Myocyte (in vitro differentiated cells): ENCODE results near the gene KCNK4. TPM values are rescaled to one million over a fixed set of nuclear protein-coding genes. Genes with fewer than 3 reads are reported as not detected.
A peak's percentile ranks its signal among the peaks of the same experiment; 100 is the strongest.

Experiments
- DNase-seq: peaks from one replicate; pipeline ENCODE4 v3.0.0-alpha.2; 2012; ENCODE audit warnings: low read depth
- polyA plus RNA-seq: library from polyadenylated mRNA; unstranded; fragments of >200 nt; gene quantifications from one replicate; pipeline ENCODE4 v1.2.1, GENCODE V29; 2012; ENCODE audit warnings: missing spikeins
- total RNA-seq: library from RNA; depleted of rRNA; stranded (reverse); fragments of >200 nt; gene quantifications from 2 replicates; pipeline ENCODE4 v1.2.3, GENCODE V29; 2014

KCNK4 gene
- total RNA-seq = not detected in 2 replicates
- polyA plus RNA-seq = 0.09 TPM

DNA sequence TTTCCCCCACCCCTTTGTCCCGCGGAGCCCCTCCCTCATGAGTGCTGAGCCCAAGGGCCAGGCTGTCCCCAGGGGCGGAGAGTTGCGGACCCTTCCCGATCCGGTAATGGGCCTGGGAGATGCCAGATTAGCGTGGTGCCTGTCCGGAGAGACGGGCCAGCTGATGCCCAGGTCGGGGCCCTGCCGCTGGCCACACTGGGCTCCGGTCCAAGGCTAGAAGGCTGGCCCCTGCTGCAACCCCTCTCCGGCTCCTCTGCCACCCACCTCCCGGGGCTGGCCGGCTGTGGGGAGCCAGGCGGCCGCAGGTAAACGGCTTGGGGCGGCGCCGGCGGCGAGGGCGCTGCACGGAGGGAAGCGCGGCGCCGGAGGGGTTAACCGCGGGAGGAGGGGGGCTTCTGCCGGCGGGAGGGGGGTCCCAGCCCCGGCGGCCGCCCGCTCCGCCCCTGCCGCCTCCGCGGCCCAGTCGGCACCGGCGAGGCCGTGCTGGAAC lies at the start of gene KCNK4:
KCNK4 (plus strand) TSS at position 41 of the 490 bp plus-strand sequence. CDS start 1,717 bp downstream, outside the sequence.
- DNase-seq = no peak

DNA sequence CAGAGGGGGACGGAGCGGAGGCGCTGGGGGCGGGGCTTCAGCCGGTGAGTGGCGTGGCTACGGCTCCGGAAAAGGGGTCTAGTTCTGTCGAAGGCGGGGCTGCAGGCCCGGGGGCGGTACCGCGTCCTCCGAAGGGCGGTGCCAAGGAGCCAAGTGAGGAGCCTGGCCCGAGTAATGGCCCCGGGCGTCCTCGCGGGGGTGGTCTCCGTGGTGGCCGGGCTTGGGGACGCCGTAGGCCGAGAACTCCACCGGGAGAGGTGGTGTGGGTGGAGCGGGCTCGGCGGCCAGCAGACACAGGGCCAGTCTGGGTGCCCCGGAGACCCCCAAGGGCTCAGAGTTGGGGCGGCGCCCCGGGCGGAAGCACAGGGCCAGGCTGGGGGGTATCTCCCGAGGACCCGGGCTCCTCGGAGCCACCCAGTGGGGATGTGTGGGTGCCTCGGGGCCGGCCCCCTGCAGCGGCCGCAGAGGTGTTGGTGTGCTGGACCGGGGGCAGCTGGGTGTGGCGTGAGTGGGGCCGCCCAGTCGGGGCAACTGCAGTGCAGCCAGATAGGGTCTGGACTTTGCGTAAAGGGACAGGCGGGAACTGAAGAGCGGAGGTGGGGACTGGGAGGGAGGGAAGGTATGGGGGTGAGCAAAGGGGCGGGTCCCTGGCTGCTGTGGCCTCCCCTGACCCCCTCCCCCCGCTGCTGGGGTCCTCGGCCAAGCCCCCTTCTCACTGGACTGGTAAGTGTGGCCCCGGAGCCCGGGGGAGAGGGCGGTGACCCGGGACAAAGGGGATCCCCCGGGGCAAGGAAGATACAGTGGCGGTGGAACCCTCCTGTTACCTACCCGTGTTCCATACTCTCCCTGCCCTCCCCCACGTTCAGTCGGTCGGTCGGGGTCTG lies 49.4 kb upstream of the KCNK4 start:
- DNase-seq = peak; percentile 58

DNA sequence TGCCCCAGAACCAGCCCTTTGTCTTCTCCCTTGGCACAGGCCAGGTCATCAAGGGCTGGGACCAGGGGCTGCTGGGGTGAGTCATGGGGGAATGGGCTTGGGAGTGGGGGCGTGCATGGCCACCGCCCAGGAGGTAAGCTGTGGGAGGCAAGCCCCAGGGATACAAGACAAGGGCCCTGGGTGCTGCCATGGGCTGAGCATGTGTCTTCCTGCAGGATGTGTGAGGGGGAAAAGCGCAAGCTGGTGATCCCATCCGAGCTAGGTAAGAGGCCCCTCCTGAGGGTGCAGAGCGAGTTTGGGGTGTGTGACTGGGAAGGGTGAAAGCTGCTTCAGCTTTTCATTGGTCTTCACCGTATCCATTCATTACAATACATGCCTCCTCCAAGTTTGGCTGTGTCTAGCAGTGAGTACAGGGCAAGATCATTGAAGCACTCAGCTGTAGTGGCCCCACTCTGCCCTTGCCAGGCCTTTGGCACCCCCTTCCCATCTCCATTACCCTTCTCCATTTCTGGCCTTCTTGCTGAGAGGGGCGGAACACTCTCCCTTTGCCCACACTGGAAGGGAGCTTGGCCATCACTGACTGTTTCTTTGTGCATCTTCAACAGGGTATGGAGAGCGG lies 47.8 kb upstream of the KCNK4 start:
- no peak for DNase-seq

DNA sequence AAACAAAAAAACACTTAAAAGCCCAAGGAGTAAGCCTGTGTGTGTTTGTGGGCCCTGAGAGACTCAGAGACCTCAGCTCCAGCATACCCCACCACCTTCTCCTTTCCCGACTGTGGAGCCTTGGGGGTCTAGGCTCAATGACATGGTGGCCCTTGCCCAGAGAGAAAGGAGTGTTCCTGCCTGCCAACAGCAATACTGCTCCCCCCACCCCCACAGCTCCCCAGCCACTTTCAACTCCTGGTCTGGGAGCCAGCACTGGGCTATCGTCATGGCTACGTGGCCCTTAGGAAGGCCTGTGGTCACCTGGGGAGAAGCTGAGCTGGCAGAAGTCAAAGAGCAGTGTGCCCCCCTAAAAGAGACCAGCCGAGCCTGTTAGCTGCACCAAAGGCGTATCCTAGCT lies 47.0 kb upstream of the KCNK4 start:
- DNase-seq = peak; percentile 53

DNA sequence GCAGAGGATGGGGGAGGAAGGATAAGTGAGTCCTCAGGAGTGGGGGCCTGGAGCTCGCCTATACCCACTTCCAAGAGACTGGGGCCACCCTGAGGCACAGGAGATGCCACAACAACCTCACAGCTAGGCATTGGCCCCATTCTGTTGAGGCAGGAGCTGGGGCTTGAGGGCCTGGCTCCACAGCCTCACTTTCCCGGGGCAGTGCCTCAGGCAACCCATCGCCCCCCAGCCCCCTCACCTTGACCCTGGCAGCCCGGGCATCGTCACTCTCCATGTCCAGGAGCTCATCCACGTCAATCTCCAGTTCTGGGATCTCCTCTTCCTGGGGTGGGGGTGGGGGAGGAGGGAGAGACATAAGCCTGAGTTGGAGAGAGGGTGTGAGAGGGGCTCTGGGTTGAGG lies 46.1 kb upstream of the KCNK4 start:
- peak; percentile 34 for DNase-seq

DNA sequence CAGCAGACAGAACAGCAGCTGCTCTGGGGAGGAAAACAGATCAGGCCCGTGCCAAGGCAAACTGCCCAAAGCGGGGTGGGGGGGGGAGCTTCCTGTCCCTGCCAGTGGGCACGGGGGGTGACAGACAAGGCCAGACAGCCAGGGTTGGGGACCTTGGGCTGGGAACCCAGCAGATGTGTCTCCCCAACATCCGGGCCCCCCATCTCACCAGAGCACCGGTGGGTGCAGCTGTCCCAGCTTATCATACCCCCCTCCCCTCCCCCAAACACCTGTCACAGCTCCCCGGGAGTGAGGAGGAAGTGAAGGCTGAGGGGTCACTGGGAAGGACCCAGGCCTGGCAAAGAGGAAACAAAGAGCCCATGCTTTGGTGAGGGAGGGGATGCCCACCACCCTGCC lies 45.7 kb upstream of the KCNK4 start:
- DNase-seq = peak; percentile 97

DNA sequence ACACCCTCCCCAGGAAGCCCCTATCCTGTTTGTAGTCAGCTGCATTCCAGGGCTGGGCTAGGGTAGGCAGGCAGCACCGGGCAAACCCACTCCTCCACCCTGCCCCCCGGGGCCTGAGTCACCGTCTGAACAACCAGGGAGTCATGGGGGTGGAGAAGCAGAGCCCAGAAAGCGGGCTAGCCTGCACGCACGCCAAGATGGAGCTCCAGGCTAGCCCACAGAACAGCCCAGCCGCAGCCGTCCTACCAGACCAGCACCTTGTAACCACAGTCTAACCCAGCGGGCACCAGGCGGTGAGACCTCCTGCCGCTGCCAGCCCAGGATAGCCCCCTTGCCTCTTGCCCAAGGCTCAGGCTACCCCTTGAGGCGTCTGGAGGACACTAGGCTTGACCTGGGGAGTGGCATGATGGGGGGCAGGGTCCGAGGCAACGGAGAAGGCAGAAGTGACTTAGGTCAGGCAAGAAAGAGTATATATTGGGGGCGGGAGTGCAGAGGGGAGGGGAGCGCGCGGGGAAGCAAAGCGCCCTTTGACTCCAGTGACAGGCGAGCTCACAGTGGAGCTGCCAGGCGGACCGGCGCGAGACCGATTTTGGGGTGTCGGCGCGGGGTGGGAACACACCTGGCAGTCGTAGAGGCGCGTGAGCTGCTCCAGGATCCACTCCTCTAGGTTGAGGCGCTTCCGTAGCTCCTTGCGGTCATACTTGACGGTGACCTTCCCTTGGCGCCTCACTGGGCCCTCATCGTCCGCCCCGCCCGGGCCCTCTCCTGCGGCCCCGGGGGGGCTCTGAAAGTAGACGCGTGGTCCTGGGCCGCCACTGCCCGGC lies 45.1 kb upstream of the KCNK4 start:
- DNase-seq = peak; percentile 99

DNA sequence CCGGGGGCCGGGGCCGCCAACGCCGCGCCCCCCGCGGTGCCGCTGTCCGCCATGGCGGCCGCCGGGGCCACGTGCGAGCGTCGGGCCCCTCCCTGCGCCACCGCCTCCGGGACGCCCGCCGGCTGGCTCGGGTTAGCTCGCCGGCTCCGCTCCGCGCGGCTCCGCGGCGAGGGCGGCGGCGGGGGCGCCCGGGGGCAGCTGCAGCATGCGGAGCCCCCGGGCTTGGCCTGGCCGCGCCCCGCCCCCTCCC lies 44.6 kb upstream of the KCNK4 start:
- peak; percentile 41 for DNase-seq

DNA sequence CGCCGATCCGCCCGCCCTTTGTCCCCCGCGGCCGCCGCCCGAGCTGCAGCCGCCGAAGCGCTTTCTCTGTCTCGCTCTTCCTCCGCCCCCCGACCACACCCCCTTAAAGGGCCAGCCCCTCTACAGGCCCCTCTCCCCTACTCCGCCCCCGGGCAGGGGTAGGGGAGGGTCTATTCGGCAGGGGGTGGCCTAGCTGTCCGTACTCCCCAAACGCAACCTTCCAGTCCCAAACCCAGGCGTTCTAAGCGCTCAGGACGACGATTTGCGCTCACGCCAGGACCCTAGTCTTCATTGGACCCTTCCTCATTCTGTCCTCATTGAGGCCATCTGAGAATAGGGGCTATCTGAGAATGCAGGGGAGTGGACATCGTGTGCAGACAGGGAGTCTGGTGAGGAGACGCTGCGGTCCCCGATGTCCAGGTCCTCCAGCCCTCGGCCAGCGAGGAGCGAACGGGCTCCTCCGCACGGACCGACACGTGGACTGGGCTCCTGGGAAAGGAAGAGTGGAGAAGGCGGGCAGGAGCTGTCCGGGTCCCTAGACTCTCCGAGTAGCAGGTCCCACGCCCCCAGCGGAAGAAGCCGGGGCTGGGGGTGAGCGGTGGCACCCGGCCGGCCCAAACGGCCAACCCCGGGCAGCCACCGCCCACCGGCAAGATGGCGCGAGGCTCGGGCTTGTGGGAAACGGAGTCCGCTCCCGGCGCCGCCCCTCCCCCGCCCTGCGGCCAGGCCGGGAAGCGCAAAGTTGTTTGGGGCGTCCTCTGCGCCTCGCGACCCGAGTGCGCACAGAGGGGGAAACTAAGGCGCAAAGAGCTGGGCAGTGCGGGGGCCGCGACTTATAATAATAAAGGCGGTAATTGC lies 44.0 kb upstream of the KCNK4 start, which contains the start of gene PPP1R14B:
PPP1R14B (minus strand) TSS at position 73 of the 858 bp plus-strand sequence. CDS start 270 bp downstream, outside the sequence.
- DNase-seq = peak; percentile 93

DNA sequence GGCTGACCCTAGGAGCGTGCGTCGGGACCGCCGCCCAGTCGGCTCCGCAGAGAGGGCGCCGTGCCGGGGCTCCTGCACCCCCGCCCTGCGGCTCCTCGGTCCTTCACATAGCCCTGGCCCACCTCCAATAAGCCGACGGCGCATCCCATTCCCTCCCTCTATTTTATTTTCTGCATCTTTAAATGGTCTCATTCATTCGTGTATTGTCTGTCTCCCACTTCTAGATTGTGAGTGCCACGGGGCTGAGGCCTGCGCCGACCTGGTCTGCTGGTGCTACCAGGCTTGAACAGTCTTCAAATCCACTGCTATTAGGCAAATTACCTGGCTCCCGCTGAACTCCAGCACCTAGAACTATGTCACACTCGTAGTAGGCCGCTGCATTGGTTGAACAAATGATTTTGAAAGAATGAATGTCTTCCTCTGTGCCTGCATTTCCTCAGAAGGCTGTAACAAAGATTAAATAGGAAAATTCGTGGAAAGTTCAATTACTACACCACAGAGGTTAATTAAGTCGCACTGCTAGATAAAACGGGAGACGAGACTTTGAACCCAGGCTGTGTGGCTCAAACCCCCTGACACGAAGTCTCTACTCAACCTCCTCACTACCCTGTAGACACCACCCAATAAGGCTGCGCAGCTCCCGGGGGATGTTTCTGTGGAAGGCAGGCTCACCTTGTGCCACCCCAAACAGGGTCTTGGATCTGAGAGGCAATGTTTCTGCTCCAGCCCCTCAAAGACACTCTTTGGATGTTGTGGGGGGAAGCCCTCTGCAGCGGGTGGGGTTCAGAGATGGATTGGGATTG lies 43.2 kb upstream of the KCNK4 start:
- DNase-seq = no peak

DNA sequence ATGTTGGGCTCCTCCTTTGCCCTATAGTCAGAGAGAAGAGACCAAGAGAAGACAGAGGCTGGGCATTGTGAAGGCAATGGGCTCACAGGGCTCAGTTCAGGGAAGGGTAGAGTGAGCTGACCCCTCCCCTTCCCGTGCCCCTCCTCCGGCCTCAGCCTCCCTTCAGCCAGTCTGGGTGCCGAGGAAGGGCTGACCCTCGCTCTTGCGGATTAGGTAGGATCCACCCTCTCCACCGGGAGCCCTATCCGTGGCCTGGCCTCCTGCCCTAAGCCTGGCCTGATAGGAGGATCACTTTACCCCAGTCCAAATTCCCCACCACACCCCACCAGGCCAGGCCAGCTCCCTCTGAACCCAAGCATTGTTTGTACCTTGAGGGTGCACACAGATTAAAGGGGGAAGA lies 42.5 kb upstream of the KCNK4 start:
- no peak for DNase-seq

DNA sequence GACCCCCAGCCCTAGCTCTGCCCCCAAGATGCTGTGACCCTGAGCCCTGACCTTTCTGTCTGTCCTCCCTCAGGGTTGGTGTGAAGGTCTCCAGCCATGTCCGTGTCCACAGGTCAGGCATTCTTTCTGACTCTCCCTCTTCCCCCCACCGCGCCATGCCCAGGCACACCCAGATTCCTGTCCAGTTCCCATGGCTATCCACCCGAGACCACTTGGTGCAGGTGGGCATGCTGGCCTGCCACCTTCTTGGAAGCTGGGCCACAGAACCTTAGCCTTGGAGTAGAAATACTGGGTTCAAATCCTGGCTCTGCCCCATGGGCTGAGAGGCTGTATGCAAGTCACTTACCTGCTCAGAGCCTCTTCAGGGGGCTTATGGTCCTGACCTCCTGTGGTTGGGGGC lies 42.1 kb upstream of the KCNK4 start:
- DNase-seq = no peak

DNA sequence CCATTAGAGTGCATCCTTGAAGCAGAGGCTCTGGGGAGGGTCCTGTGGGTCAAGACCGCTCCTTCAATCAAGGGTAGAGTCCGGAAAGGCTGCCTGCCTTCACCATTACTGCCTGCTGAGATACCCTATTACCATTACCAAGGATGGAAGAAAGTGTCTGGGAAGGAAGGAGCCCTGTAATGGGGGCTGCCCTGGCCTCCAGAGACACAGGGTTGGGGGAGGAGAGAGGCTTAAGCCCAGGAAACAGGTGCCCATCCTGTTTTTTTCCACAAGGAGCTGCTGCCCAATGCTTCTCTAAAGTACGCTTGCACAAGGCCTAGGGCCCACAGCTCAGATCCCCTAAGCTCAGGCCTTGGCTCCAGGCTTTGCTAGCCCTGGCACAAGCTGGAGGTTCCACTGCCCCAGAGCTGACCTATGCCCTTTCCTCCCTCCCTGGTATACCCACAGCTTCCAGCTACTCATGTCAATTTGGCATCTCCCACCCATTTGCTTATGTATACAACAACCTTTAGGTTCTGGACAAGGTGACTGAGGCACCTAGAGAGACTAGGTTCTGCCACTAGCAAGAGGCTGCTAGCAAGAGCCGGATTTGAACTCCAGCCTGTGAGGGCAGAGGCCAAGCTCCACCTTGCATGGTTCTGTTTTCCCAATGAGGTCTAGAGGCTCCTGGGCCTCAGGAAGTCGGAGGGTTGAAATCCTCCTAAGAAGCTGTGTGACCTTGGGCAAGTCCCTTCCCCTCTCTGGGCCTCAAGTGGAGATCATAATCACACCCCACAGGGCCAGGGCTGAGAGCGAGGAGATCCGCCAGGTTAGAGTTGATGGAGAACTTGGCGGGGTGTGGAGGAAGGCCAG lies 41.3 kb upstream of the KCNK4 start:
- no peak for DNase-seq

DNA sequence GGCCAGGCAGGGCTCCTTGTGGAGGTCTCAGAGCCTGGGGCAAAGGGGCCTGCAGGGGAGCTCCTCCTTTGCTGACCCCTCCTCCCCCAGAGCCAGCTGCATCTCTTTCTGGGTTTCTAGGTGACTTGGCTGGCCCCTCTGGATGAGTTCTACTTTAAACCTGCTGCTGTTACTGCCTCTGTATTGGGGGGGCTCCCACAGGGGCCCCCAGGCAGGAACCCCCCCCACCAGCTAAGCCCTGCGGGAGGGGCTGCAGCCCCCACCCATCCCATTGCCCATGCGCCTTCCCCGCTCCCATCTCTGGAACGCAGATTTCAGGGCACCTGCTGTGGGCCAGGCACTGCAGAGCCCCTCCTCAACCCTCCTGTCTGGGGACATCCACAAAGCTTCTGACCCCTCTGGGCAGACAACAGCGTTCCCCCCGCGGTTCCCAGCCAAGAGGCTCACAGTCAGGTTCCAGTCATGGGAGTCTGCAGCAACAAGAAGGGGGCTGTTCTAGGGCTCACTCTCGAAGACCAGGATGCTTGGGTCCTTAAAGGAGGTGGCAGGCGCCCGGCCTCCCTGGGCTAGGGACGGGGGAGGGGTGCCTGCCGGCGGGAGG lies 40.6 kb upstream of the KCNK4 start:
- DNase-seq = no peak

DNA sequence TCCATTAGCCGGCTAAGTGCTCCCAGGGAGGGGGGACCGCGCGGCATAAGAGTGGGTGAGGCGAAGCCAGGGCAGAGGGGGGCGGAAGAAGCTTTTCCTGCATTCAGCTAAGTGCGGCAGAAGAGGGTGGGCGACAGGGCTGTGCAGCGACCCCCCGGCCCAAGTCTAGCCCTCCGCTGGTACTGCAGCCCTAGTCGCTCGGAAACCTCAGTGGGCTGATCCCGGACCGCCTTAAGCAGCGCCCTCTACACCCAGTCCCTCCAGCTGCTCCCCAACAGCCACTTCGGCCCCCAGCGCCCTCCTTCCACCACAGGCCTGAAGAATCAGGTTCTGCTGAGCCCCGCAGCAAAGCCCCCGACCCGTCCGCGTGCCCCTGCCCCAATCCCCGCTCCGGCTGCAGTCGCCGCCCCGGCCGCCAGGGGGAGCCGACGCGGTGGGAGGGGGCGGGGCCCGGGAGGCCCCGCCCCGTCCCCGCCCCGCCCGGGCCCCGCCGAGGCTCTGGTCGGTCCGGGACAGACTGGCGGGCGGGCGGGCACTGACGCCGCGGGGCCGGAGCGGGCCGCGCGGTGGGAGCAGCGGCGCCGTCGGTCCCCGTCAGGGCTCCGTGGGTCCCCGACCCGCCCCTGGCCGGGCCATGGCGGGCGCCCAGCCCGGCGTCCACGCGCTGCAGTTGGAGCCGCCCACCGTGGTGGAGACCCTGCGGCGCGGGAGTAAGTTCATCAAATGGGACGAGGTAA lies 39.9 kb upstream of the KCNK4 start, which contains the start of gene PLCB3:
PLCB3 (plus strand) TSS at position 515 of the 737 bp plus-strand sequence; CDS start at position 635, 120 bp downstream.
- DNase-seq = peak; percentile 54

DNA sequence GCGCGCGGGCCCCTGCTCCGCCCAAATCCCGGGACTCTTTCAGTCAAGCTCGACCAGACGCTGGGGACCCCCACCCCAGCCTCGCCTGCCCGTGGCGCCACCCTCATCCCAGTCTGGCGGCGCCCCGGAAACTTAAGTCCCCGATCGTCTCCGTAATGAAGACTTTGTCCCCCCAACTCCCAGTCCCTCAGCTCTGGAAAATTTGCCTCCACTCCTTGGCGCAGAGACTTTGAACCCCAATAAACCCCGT lies 39.4 kb upstream of the KCNK4 start:
- DNase-seq = no peak

DNA sequence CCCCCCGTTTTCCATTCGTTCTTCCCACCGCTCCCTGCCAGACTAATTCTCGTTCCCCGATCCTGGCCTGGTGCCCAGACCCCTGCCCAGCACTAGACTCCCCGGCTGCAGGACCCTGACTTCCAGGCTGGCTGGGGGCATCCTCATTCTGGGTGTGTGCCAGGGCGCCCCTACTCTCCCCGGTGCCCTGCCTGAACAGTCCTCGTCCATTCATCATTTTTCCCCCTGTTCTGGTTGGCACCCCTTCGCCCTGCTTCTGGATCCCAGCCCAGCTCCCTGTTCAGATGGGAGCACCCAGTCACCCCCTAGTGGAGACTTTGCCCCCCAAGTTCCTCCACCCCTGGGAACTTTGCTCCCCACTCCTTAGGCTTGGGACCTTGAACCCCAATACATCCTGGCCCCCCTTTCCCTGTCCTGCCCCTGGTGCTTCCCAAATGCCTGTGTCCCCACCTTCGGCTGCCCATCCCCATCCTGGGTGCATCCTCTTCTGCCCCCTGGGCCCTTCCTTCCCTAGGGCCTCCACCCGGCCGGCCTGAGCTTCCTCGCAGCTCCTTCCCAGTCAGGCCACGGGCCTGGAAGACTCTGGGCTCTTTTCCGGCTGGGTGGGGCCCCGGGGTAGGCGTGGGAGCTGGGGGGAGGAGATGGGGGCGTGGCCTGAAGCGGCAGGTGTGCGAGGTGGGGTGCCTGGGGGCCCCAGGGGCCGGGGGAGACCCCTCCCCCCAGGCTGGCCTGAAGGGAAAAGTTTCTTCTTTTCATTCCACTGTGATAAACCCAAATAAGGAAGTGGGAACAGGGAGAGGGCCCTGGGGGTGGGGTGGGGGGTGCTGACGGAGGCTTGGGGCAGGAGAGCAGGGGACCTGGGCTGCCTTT lies 38.9 kb upstream of the KCNK4 start:
- DNase-seq = peak; percentile 42
